Dermis microvascular lymphatic vessel endothelial cell (primary cell): ENCODE measurements around the gene ATG4D. TPM values are rescaled to one million over a fixed set of nuclear protein-coding genes. Genes with fewer than 3 reads are reported as not detected.
"Not testable (repeated sequence)": the region's sequence is repeated elsewhere in the genome, so short reads cannot be mapped to it uniquely, and the experiment has no call there.

Source experiments
- DNase-seq, 2 donors: peaks; one replicate each; pipeline versions ENCODE4 v3.0.0 to v3.0.0-alpha.2; 2010; ENCODE audit warnings: low read depth in 2 of 2
- total RNA-seq: library from RNA; depleted of rRNA; stranded (reverse); fragments of >200 nt; gene quantifications from 2 replicates; pipeline ENCODE4 v1.2.1, GENCODE V29; 2014

ATG4D gene
- total RNA-seq, 1 donor from 2014 or later: 9.0 TPM

DNA sequence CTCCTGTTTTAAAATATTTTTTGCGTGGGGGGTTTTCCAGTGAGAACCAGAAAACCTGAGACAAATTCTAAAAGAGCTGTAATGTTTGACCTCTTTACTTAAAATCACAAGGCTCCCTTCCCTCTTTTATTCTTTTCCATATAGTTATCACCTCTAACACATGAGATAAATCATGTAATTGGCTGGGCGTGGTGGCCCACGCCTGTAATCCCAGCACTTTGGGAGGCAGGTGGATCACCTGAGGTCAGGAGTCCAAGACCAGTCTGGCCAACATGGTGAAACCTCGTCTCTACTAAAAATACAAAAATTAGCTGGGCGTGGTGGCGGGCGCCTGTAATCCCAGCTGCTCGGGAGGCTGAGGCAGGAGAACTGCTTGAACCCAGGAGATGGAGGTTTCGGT lies 7.3 kb downstream of the ATG4D start:
- DNase-seq: not testable (repeated sequence)

DNA sequence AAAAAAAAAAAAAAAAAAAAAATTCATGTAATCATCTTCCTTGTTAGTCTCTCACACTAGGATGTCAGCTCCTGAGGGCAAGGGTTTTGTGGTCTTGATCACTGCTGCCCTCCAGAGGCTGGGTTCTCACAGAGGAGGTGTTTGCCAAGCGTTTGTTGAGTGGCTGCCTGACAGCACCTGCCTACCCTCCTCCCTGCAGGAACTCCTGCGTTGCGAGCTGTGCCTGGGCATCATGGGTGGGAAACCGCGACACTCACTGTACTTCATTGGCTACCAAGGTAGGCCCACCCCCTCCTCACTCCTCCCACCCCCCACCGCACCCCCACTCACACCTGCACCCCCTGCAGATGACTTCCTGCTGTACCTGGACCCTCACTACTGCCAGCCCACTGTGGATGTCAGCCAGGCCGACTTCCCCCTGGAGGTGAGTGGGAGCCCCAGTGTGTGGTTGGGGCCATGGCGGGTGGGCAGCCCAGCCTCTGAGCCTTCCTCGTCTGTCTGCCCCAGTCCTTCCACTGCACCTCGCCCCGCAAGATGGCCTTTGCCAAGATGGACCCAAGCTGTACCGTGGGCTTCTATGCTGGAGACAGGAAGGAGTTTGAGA lies 8.1 kb downstream of the ATG4D start:
- DNase-seq: no peak

DNA sequence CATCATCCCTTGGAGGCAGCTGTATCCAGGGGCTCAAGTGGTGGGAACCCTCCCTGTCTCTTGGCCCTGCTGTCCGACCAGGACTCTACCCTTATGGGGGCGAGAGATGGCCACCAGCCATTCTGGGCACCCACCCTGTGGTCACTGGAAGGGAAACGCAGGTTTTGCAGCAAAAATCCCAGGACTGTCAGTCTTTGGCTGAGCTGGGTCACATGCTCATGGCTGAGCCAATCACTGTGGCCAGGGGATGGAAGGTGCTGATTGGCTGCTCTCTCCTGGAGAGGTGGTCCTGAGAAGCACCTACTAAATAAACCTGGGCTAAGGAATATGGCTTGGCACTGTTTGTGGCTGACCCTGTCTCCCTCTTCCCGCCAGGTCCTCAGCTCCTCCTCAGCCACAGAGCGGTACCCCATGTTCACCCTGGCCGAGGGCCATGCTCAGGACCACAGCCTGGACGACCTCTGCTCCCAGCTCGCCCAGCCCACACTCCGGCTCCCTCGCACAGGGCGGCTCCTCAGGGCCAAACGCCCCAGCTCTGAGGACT lies 8.9 kb downstream of the ATG4D start:
- no peak for DNase-seq

- DNase-seq: no peak
These were observed 9.5 kb downstream of the ATG4D start for GRCh38 chr19:10553087-10553667.

- DNase-seq: no peak
These were observed 10.3 kb downstream of the ATG4D start for GRCh38 chr19:10553943-10554381.

DNA sequence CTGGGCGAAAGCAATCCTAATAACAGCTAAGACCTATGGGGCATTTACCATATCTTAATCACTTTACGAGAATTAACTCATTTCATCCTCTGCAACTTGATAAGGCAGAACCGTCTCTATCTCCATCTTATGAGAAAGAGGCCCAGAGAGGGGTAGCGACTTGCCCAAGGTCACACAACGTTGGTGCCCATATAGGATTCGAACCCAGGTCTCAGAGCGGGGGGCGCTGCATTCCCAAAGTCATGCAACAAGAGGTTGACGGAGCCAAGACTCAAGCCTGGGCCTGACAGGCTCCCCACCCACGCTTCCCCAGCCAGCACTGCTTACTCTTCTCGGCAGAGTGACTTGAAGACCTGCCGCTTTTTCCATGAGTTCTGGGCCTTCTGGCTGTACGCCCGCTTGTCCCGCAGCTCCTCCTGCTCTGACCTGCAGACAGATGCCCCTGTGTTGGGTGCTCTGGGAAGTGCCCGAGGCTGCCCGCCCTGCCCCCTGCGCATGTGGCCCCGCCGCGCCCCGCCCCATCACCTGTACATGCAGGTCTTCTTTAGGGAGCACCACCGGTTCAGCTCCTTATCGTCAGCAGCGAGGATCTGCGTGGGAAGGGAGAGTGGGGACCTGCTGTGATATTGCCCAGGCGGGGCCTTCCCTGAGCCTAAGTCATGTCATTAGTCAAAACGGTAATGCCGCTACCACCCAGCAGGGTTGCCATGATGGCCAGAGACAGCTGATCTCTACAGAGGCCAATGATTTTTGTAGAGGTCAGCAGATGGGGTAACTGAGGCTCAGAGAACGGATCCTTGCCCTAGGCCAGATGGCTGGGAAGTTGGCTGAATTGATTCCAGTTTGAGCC lies 11.3 kb downstream of the ATG4D start:
- no peak for DNase-seq

DNA sequence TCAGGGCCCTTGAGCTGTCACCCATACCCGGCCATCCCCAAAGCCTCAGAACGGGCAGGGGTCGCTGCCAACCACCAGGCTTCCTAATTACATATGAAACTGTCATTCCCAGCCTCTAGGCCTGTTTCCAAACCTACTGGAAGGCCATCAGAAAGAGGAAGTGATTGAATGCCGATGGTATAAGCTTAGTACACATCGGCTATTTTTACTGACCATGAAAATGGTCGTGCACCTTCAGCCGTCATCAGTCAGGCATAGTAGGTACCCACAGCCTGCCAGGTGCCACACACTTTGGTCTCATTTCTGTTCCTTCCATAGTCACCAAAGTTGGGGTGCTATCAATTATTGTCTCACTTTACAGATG lies 11.9 kb downstream of the ATG4D start:
- no peak for DNase-seq

DNA sequence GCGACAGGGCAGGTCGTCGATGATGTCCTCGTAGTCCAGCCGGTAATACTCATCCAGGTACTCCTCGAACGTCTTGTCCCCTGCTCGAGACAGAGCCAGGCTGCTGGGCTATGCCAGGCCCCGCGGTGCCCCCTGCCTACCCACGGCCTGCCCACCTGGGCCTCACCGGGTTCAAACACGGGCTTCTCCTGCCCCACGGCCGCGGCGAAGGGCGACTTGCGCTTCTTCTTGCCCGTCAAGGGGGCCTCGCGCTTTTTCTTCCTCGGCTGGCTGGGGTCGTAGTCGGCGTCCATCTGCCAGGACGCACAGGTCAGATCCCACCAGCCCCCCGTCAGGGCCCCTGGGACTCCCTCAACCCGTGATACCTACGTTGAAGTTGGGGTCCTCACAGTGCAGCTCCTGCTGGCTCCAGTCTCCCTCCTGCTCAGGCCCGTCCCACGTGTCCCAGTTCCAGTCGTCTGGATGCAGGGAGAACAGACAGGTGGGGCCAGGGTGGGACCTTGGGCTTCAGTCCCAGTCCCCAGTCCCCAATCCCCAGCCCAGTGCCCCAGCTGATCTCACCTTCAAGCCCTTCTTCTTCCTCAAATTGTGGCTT lies 14.0 kb downstream of the ATG4D start:
- DNase-seq: no peak

DNA sequence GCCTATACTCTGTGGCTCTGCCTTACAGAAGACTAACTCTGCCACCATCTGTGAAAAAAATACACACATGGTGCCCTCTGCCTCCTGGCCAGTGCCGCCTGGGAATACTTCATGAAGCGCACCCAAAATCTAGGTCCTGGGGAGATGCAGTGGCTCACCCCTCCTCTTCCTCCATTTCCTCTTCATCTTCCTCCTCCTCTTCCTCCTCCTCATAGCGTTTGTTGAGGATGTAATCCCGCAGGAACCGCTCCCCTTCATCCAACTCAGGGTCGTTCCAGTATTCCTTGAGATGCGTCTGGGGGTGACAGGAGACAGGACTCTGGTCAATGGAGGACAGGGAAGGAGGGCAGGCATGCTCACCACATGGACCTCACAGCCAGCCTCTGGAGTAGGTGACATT lies 16.4 kb downstream of the ATG4D start:
- DNase-seq: no peak

DNA sequence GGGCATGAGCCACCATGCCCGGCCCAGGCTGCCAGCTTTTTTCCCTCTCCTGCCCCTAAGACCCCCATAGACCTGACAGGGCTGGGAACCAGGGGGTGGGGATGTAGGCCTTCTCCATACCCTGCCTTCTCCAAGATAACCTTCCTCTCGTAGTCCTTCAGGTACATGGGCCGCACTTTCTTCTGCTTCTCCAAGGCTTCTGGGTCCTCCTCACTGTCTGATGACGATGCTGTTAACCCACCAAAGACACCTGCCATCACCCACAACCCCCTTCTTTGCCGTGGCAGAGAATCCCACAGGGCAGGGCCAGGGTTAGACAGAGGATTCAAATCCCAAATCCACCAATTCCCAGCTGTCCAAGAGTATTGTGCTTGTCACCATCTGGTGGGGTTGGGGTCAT lies 18.9 kb downstream of the ATG4D start:
- no peak for DNase-seq

DNA sequence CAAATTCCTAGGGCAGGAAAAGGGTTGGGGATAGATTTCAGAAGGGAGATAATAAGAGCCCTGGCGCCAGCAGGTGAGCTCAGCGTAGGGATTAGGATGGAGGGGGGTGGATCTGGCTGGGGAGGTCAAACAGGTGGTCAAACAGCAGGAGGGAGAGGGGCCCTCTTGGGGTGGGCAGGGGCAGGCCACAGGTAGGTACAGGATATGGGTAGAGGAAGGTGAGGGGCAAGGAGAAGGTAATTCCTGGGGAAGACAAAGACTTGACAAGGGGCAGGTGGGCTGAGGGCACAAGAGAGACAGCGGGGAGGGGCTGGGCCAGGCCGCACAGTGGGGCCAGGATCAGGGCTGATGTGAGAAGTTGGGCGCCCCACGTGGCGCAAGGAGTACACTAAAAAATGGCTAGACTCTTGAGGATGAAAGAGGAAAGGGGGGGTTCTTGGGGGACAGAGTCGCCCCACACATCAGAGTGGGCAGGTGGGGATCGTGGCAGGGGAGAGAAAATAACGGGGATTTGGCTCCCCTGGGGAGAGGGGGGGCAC lies 21.4 kb downstream of the ATG4D start:
- no peak for DNase-seq

DNA sequence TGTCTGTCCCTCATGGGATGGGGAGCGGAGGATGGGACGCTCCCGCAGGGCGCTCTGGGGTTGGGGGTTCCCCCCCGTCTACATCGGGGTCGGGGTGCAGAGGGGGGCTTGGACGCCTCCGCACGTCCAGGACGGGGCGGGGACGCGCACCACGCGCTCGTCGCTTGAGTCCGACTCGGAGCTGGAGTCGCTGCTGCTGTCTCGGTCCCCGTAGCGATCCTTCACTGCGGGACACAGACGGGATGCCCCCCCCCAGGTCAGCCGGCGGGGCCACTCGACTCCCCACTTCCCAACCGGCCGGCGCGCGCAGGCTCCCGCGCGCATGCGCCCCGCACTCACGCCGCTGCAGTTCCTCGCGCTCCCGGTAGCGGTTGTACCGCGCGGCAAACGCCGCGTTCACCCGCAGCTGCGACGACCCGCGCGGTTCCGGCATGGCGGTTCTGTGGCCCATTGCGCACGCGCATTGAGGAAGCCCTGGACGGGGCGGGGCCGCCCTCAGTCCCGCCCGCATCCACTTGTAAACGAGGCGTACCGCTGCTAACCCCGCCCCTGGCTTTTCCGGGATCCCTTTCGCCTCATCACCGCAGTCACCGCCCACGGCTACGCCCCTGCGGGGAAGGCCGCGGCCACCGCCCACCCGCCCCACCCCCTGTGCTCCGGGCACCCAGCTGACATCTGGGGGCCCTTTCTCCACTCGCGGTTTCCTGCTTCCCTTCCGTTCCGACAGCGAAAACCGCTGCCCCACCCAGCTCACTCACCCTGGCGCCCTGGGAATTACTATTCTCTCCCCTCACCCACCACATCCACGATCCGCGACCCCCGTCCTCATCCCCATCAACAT lies 22.1 kb downstream of the ATG4D start, which contains the start of gene KRI1:
Gene KRI1 (minus strand): TSS at position 444 of the 841 bp plus-strand sequence. CDS start 11 bp downstream, at position 433.
- peak; percentile 91 to 97 for DNase-seq

- DNase-seq: no peak
These were observed 22.6 kb downstream of the ATG4D start for GRCh38 chr19:10566408-10566657.

DNA sequence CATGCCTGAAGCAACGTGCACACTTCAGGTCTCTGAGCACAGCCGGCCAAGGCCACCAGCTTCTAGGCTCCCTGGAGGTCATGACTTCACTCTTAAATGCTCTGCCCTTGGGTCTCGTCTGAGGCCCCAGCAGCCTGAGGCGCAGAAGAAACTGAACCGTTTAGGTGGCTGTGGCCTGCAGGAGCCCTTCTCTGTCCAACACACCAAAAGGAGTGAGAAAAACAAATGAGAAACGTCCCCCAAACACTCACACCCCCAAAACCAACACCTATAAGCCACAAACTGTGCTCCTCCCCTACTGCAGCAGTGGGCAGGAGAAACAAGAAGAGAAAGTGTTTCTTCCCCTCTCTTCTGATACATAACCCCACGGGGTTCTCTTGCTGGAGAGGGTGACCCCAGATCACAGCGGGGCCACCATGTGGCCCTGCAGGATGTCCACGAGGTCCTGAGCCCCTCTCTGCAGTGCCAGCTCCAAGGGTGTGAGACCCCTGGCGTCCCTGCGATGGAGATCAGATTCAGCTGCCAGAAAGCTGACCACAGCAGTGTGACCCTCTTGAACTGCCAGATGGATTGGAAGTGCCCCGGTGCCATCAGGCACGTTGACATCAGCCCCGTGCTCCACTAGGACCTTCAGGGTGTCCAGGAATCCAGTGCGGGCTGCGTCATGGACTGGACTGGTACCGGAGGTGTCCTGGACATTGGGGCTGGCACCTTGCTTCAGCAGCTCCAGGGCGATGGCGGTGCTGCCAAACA lies 23.1 kb downstream of the ATG4D start:
- no peak for DNase-seq

- no peak for DNase-seq
These were observed 24.0 kb downstream of the ATG4D start for GRCh38 chr19:10567656-10568055.

DNA sequence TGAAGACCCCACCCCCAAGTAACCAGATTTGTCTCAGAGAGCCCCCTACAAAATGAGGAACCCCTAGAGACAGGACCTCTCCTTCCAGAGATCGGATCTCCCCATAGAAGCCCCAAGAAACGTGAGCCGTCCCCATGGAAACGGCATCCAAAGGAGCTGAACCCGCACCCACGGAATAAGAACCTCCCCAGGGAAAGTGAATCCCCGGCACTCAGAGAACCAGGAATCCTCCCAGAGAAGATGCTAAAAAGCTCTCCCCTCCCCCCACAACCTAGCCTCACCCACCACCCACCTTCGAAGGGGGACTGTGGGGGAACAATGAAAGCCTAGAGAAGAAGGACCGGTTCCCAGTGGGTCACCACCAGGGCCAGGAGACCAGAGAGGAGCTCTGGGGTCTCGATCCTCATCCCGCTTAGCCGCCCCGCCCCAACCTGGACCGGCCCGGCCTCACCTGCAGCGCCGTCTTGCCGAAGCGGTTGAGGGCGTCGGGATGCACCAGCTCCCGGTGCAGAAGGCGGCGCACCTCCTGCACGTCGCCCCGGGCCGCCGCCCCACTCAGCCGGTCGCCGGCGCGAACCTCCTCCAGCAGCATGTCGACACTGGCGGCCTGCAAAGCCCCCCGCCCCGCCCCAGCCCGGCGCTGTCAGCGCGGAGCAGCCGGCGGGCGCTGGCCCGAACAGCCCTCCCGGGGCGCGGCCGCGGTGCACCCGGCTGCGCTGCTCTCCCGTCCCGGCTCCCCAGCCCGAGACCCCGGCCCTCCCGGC lies 24.5 kb downstream of the ATG4D start:
- DNase-seq: no peak

GRCh38 chr19:10568826-10569651 lies 25.3 kb downstream of the ATG4D start, which contains the start of gene CDKN2D:
Gene CDKN2D, minus strand, starts transcription at chr19:10568979. Its CDS starts 326 bp downstream, at chr19:10568653.
- DNase-seq: peak; percentile 98 to 100

DNA sequence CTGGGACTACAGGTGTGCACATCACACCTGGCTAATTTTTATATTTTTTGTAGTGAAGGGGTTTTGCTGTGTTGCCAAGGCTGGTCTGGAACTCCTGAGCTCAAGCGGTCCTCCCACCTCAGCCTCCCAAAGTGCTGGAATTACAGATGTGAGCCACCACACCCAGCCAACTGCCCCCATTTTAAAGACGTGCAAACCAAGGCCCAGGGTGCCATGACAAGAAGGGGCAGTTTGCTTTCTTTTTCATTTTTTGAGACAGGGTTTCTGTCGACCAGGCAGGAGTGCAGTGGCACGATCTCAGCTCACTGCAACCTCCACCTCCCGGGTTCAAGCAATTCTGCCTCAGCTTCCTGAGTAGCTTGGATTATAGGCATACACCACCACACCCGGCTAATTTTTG lies 30.1 kb downstream of the ATG4D start:
- not testable (repeated sequence) for DNase-seq

GRCh38 chr19:10574462-10574861 lies 30.8 kb downstream of the ATG4D start:
- DNase-seq: no peak
